Measurements from ENCODE around the gene SORCS1. TPM values are rescaled to one million over a fixed set of nuclear protein-coding genes. Genes with fewer than 3 reads are reported as not detected.

Gene SORCS1
- total RNA-seq, 1 donor from 2014 or later, result not detected

DNA sequence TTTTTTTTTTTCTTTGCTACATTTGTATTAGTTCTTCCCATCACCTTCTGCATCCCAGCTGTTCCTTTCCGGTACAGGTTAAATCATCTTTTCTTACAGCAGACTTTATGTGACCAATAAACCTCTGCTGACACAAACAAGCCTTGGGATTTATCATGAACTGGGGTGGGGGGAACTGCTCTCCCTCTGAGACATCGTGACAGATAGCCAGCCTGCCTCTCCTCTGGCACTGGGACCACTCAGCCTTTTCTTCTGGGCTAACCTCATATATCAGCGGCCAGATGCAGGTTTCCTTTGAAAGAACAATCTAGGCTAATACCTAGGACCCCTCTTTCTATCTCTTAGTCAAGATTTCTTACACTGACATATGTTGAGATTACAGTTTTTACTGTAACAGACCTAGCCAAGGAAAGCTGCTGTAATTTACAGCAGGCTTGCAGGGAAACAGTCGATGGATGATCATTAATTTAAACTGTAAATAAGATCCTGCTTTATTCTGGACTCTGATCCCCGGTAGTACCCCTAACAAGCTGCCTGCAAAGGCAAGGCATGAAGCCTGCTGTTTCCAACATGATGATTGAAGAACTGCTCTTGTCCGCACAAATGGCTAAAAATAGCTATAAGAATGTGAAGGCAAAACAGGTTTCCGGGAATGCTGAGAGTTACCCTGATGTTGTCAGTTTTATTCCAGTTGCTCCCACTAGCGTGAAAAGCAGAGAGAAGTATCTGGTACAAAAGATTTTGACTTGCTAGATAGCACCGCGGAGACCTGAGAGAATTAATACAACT is 338.7 kb downstream of the SORCS1 start:
- Histone ChIP-seq H3K27me3 (ENCODE audit: control insufficient read depth, insufficient read depth, low read length) (no peaks in the 10 kb centered on the region), H3K4me3 (ENCODE audit: low read depth, low read length) (no peak overlapping the region), H3K36me3 (ENCODE audit: control insufficient read depth, insufficient read depth, low read length) (no peaks in the 10 kb centered on the region)
- TF ChIP-seq, protein P1, sequence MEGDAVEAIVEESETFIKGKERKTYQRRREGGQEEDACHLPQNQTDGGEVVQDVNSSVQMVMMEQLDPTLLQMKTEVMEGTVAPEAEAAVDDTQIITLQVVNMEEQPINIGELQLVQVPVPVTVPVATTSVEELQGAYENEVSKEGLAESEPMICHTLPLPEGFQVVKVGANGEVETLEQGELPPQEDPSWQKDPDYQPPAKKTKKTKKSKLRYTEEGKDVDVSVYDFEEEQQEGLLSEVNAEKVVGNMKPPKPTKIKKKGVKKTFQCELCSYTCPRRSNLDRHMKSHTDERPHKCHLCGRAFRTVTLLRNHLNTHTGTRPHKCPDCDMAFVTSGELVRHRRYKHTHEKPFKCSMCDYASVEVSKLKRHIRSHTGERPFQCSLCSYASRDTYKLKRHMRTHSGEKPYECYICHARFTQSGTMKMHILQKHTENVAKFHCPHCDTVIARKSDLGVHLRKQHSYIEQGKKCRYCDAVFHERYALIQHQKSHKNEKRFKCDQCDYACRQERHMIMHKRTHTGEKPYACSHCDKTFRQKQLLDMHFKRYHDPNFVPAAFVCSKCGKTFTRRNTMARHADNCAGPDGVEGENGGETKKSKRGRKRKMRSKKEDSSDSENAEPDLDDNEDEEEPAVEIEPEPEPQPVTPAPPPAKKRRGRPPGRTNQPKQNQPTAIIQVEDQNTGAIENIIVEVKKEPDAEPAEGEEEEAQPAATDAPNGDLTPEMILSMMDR (IDR thresholded peaks at IDR 0.05; ENCODE audit: insufficient read depth, low read length, severe bottlenecking), result no peak
- FAIRE-seq (no peak), DNase-seq (ENCODE audit: low read depth) (no peak)

GRCh38 chr10:106820579-106820978 is 343.9 kb downstream of the SORCS1 start:
- Histone ChIP-seq H3K27me3 (ENCODE audit: control insufficient read depth, insufficient read depth, low read length) (no peaks in the 10 kb centered on the region), H3K4me3 (ENCODE audit: low read depth, low read length) (no peak overlapping the region), H3K36me3 (ENCODE audit: control insufficient read depth, insufficient read depth, low read length) (no peaks in the 10 kb centered on the region)
- FAIRE-seq (no peak), DNase-seq (ENCODE audit: low read depth) (no peak)
- TF ChIP-seq, protein P1 (IDR thresholded peaks at IDR 0.05; ENCODE audit: insufficient read depth, low read length, severe bottlenecking), result no peak

GRCh38 chr10:106819490-106819889 is 345.0 kb downstream of the SORCS1 start:
- FAIRE-seq (no peak), DNase-seq (ENCODE audit: low read depth) (no peak)
- Histone ChIP-seq H3K36me3 (ENCODE audit: control insufficient read depth, insufficient read depth, low read length) (no peaks in the 10 kb centered on the region), H3K4me3 (ENCODE audit: low read depth, low read length) (no peak overlapping the region), H3K27me3 (ENCODE audit: control insufficient read depth, insufficient read depth, low read length) (no peaks in the 10 kb centered on the region)
- TF ChIP-seq, protein P1 (IDR thresholded peaks at IDR 0.05; ENCODE audit: insufficient read depth, low read length, severe bottlenecking), result no peak

- no peak for FAIRE-seq
- no peak overlapping the region for H3K4me3 ChIP-seq (ENCODE audit: low read depth, low read length)
- no peak for DNase-seq (ENCODE audit: low read depth)
- no peaks in the 10 kb centered on the region for H3K27me3 ChIP-seq (ENCODE audit: control insufficient read depth, insufficient read depth, low read length)
- H3K36me3 ChIP-seq (ENCODE audit: control insufficient read depth, insufficient read depth, low read length), result no peaks in the 10 kb centered on the region
- TF ChIP-seq, protein P1 (IDR thresholded peaks at IDR 0.05; ENCODE audit: insufficient read depth, low read length, severe bottlenecking), result no peak
Measured at GRCh38 chr10:106816318-106817085, 348.0 kb downstream of the SORCS1 start.

GRCh38 chr10:106815427-106816043 is 349.0 kb downstream of the SORCS1 start:
- Histone ChIP-seq H3K27me3 (ENCODE audit: control insufficient read depth, insufficient read depth, low read length) (no peaks in the 10 kb centered on the region), H3K36me3 (ENCODE audit: control insufficient read depth, insufficient read depth, low read length) (no peaks in the 10 kb centered on the region), H3K4me3 (ENCODE audit: low read depth, low read length) (no peak overlapping the region)
- TF ChIP-seq, protein P1 (IDR thresholded peaks at IDR 0.05; ENCODE audit: insufficient read depth, low read length, severe bottlenecking), result no peak
- no peak for DNase-seq (ENCODE audit: low read depth)
- no peak for FAIRE-seq
